Loucy (cell line): Measurements from ENCODE around the gene TPST2.
A peak's percentile ranks its signal among the peaks of the same experiment; 100 is the strongest.

Experiments used
- H2AFZ ChIP-seq: fragments of 200-600 bp; sonication (generic); 2 replicates; pipeline ENCODE4 v1.6.0; 2016; ENCODE audit warnings: antibody characterized with exemption, mild to moderate bottlenecking, low read length, moderate library complexity
- H3F3A ChIP-seq: fragments of 200-600 bp; 2 replicates; pipeline ENCODE4 v1.6.0; 2016; ENCODE audit warnings: antibody characterized with exemption, low read depth, mild to moderate bottlenecking
- H3K27me3 ChIP-seq: fragments of 200-600 bp; sonication (generic); 2 replicates; pipeline ENCODE4 v1.6.1; 2014; ENCODE audit warnings: low read length, mild to moderate bottlenecking; ENCODE audit not compliant: insufficient read depth, poor library complexity, severe bottlenecking
- H3K36me3 ChIP-seq: fragments of 200-600 bp; sonication (generic); 2 replicates; pipeline ENCODE4 v1.6.1; 2016; ENCODE audit warnings: low read length; ENCODE audit not compliant: insufficient read depth
- H3K4me1 ChIP-seq: fragments of 200-600 bp; sonication (generic); 2 replicates; pipeline ENCODE4 v1.5.1; 2014; ENCODE audit warnings: low read length, mild to moderate bottlenecking; ENCODE audit not compliant: insufficient read depth, poor library complexity, severe bottlenecking
- H3K4me2 ChIP-seq: fragments of 200-600 bp; sonication (generic); 2 replicates; pipeline ENCODE4 v1.6.0; 2014; ENCODE audit warnings: antibody characterized with exemption, low read length, low read depth, mild to moderate bottlenecking; ENCODE audit not compliant: poor library complexity, severe bottlenecking
- H3K4me3 ChIP-seq: fragments of 200-600 bp; sonication (generic); 2 replicates; pipeline ENCODE4 v1.5.1; 2014; ENCODE audit warnings: low read length, mild to moderate bottlenecking, mixed read lengths; ENCODE audit not compliant: poor library complexity, severe bottlenecking
- H3K79me2 ChIP-seq: fragments of 200-600 bp; sonication (generic); 2 replicates; pipeline ENCODE4 v1.6.1; 2014; ENCODE audit warnings: low read length; ENCODE audit not compliant: insufficient read depth
- H3K9ac ChIP-seq: fragments of 200-600 bp; sonication (generic); 2 replicates; pipeline ENCODE4 v1.6.0; 2014; ENCODE audit warnings: mild to moderate bottlenecking, low read depth, low read length, moderate library complexity; ENCODE audit not compliant: poor library complexity, severe bottlenecking
- H3K9me2 ChIP-seq: fragments of 200-600 bp; sonication (generic); replicated peaks from 2 replicates; pipeline ENCODE4 v1.6.1; 2016; ENCODE audit warnings: low read depth, low read length, mixed read lengths
- H3K9me3 ChIP-seq: fragments of 200-600 bp; sonication (generic); 2 replicates; pipeline ENCODE4 v1.6.1; 2014; ENCODE audit warnings: mild to moderate bottlenecking, antibody characterized with exemption, low read length, low read depth; ENCODE audit not compliant: insufficient read depth
- H4K20me1 ChIP-seq: fragments of 200-600 bp; sonication (generic); 2 replicates; pipeline ENCODE4 v1.6.0; 2014; ENCODE audit warnings: antibody characterized with exemption, low read length, mild to moderate bottlenecking; ENCODE audit not compliant: insufficient read depth, poor library complexity, severe bottlenecking
- EZH2phosphoT487 ChIP-seq: fragments of 200-600 bp; IDR thresholded peaks from 2 replicates; pipeline ENCODE4 v1.6.1; 2018; ENCODE audit warnings: antibody characterized with exemption, mild to moderate bottlenecking, moderate library complexity, borderline replicate concordance
- TF ChIP-seq, protein P1 (sequence below): fragments of 200-600 bp; sonication (generic); conservative IDR thresholded peaks from 2 replicates; pipeline ENCODE4 v1.5.1; 2014; ENCODE audit warnings: mild to moderate bottlenecking, antibody characterized with exemption, low read length

The TPST2 gene

GRCh38 chr22:26547426-26547825 lies 42.5 kb downstream of the TPST2 start:
- no peaks in the 10 kb centered on the region for H3K9me3 ChIP-seq
- peaks cover 33% of the 10 kb centered on the region for H3K4me1 ChIP-seq
- no peaks in the 10 kb centered on the region for H3F3A ChIP-seq
- no peaks in the 10 kb centered on the region for H4K20me1 ChIP-seq
- H3K36me3 ChIP-seq = no peaks in the 10 kb centered on the region
- H2AFZ ChIP-seq = no peak overlapping the region
- no peaks in the 10 kb centered on the region for H3K27me3 ChIP-seq
- H3K4me3 ChIP-seq = no peak overlapping the region
- no peak overlapping the region for H3K4me2 ChIP-seq
- H3K79me2 ChIP-seq = peaks cover 13% of the 10 kb centered on the region
- TF ChIP-seq, protein P1, sequence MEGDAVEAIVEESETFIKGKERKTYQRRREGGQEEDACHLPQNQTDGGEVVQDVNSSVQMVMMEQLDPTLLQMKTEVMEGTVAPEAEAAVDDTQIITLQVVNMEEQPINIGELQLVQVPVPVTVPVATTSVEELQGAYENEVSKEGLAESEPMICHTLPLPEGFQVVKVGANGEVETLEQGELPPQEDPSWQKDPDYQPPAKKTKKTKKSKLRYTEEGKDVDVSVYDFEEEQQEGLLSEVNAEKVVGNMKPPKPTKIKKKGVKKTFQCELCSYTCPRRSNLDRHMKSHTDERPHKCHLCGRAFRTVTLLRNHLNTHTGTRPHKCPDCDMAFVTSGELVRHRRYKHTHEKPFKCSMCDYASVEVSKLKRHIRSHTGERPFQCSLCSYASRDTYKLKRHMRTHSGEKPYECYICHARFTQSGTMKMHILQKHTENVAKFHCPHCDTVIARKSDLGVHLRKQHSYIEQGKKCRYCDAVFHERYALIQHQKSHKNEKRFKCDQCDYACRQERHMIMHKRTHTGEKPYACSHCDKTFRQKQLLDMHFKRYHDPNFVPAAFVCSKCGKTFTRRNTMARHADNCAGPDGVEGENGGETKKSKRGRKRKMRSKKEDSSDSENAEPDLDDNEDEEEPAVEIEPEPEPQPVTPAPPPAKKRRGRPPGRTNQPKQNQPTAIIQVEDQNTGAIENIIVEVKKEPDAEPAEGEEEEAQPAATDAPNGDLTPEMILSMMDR = no peak
- no peak for TF ChIP-seq EZH2phosphoT487
- H3K9ac ChIP-seq = peak overlapping the region; percentile 14
- H3K9me2 ChIP-seq = no peaks in the 10 kb centered on the region

GRCh38 chr22:26546282-26546681 lies 43.6 kb downstream of the TPST2 start:
- Histone ChIP-seq H3K27me3 (no peaks in the 10 kb centered on the region), H3K4me3 (no peak overlapping the region), H3K9me3 (no peaks in the 10 kb centered on the region), H2AFZ (no peak overlapping the region), H3K9ac (no peak overlapping the region), H3K4me1 (peaks cover 29% of the 10 kb centered on the region), H3F3A (no peaks in the 10 kb centered on the region), H4K20me1 (no peaks in the 10 kb centered on the region), H3K79me2 (peaks cover 13% of the 10 kb centered on the region), H3K9me2 (no peaks in the 10 kb centered on the region), H3K4me2 (no peak overlapping the region), H3K36me3 (peaks cover 2% of the 10 kb centered on the region; the same call in 1 of the 2 replicates)
- TF ChIP-seq EZH2phosphoT487 = no peak
- TF ChIP-seq, protein P1 = no peak

DNA sequence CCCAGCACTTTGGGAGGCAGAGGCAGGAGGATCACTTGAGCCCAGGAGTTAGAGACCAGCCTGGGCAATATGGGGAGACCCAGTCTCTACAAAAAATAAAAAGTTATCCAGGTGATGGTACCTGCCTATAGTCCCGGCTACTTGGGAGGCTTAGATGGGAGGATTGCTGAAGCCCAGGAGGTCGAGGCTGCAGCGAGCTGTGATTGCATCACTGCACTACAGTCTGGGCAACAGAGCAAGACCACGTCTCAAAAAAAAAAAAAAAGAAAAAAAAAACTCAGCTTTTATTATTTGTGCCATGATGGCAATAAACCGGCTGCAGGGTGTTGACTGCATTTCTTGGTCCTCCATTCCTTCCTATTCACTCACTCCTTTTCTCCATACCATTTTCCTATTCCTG lies 44.1 kb downstream of the TPST2 start:
- Histone ChIP-seq H3K79me2 (peaks cover 13% of the 10 kb centered on the region), H2AFZ (no peak overlapping the region), H3K4me2 (no peak overlapping the region), H3F3A (no peaks in the 10 kb centered on the region), H3K27me3 (no peaks in the 10 kb centered on the region), H3K9ac (no peak overlapping the region), H3K4me1 (peaks cover 29% of the 10 kb centered on the region), H4K20me1 (no peaks in the 10 kb centered on the region), H3K9me2 (no peaks in the 10 kb centered on the region), H3K9me3 (no peaks in the 10 kb centered on the region), H3K4me3 (no peak overlapping the region), H3K36me3 (peaks cover 7% of the 10 kb centered on the region; the same call in 1 of the 2 replicates)
- TF ChIP-seq, protein P1 = no peak
- TF ChIP-seq EZH2phosphoT487 = no peak
